Measurements from ENCODE around the gene PPARG. TPM values are rescaled to one million over a fixed set of nuclear protein-coding genes. Genes with fewer than 3 reads are reported as not detected.

The PPARG gene
- total and polyA plus RNA-seq, 2 donors (not counting 3 experiments of a cell fraction or from before 2014, with no cell fraction given), result 0.15 to 1.3 TPM

GRCh38 chr3:12309716-12310115 lies 20.8 kb downstream of the PPARG start:
- TF ChIP-seq FOS (IDR thresholded peaks at IDR 0.05; ENCODE audit: borderline replicate concordance, insufficient read depth, low read length) (no peak), MYC (IDR thresholded peaks at IDR 0.05; ENCODE audit: low read depth, low read length) (no peak), GATA2 (IDR thresholded peaks at IDR 0.05; ENCODE audit: insufficient read depth, insufficient read length, low read depth, low read length) (no peak), JUN (IDR thresholded peaks at IDR 0.05; ENCODE audit: borderline replicate concordance, insufficient read depth, insufficient read length, low read depth) (no peak), POLR2A (IDR thresholded peaks at IDR 0.05; ENCODE audit: low read depth, low read length) (no peak), EZH2 (IDR thresholded peaks at IDR 0.05; ENCODE audit: borderline replicate concordance, low read depth, low read length, severe bottlenecking) (no peak), MAX (IDR thresholded peaks at IDR 0.05; ENCODE audit: insufficient read depth, insufficient read length) (no peak), CTCF (IDR thresholded peaks at IDR 0.05; ENCODE audit: extremely low read depth in 1 of 2, insufficient read depth in 1 of 2, low read depth in 1 of 2, low read length in 2 of 2) (no peak), POLR2AphosphoS5 (IDR thresholded peaks at IDR 0.05; ENCODE audit: insufficient read depth, low read depth, low read length) (no peak)
- dilution Hi-C loops (cut with MboI; ENCODE audit: extremely low pct_ligation_motif_present, low sequenced_read_pairs) (no loop called here), intact Hi-C loops (cut with micrococcal nuclease) (no loop called here)
- Histone ChIP-seq H3K36me3 (ENCODE audit: control insufficient read depth in 2 of 2, extremely low read depth in 1 of 2, insufficient read depth in 2 of 2, low read length in 2 of 2) (no peaks in the 10 kb centered on the region), H3K9me3 (replicated peaks; ENCODE audit: control insufficient read depth, insufficient read depth, low read length) (no peaks in the 10 kb centered on the region), H3K4me1 (ENCODE audit: control insufficient read depth, extremely low read depth, insufficient read depth, low read length) (no peaks in the 10 kb centered on the region), H4K20me1 (replicated peaks; ENCODE audit: control insufficient read depth, extremely low read depth, insufficient read depth, low read length) (no peaks in the 10 kb centered on the region), H3K27ac (ENCODE audit: insufficient read depth, low read depth, low read length) (no peak overlapping the region), H2AFZ (ENCODE audit: low read depth, low read length) (no peak overlapping the region), H3K9ac (replicated peaks; ENCODE audit: extremely low read depth, insufficient read depth, low read length) (no peak overlapping the region), H3K4me2 (ENCODE audit: insufficient read depth, low read length) (no peak overlapping the region), H3K79me2 (ENCODE audit: control insufficient read depth, insufficient read depth, low read length) (no peaks in the 10 kb centered on the region), H3K9me1 (replicated peaks; ENCODE audit: control insufficient read depth, extremely low read depth, insufficient read depth, low read length) (no peaks in the 10 kb centered on the region), H3K4me3 (replicated peaks in 1 of 3; ENCODE audit: insufficient read depth in 1 of 3, low read depth in 1 of 3, low read length in 3 of 3) (no peak overlapping the region), H3K27me3 (ENCODE audit: control insufficient read depth in 2 of 2, insufficient read depth in 2 of 2, low read length in 2 of 2) (peaks cover 2 to 5% of the 10 kb centered on the region in 2 experiments)
- FAIRE-seq, result no peak
- POLR2A ChIA-PET, result no interaction called here
- CTCF ChIA-PET, result no interaction called here
- BruUV-seq (replicated peaks), result no TSS peak
- DNase-seq (ENCODE audit: low read depth, low spot score), result no peak

Measured in endothelial cell of umbilical vein (primary cell).